GM18909 (cell line): ENCODE data around the gene WDR41.
"Not testable (repeated sequence)": the region's sequence is repeated elsewhere in the genome, so short reads cannot be mapped to it uniquely, and the experiment has no call there.

Experiments used
- ATAC-seq: cut with Tn5 transposase; IDR thresholded peaks from one replicate; pipeline ENCODE4 v1.9.1; 2021; ENCODE audit warnings: mild to moderate bottlenecking; ENCODE audit not compliant: unreplicated experiment, poor library complexity

Gene WDR41, protein sequence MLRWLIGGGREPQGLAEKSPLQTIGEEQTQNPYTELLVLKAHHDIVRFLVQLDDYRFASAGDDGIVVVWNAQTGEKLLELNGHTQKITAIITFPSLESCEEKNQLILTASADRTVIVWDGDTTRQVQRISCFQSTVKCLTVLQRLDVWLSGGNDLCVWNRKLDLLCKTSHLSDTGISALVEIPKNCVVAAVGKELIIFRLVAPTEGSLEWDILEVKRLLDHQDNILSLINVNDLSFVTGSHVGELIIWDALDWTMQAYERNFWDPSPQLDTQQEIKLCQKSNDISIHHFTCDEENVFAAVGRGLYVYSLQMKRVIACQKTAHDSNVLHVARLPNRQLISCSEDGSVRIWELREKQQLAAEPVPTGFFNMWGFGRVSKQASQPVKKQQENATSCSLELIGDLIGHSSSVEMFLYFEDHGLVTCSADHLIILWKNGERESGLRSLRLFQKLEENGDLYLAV

DNA sequence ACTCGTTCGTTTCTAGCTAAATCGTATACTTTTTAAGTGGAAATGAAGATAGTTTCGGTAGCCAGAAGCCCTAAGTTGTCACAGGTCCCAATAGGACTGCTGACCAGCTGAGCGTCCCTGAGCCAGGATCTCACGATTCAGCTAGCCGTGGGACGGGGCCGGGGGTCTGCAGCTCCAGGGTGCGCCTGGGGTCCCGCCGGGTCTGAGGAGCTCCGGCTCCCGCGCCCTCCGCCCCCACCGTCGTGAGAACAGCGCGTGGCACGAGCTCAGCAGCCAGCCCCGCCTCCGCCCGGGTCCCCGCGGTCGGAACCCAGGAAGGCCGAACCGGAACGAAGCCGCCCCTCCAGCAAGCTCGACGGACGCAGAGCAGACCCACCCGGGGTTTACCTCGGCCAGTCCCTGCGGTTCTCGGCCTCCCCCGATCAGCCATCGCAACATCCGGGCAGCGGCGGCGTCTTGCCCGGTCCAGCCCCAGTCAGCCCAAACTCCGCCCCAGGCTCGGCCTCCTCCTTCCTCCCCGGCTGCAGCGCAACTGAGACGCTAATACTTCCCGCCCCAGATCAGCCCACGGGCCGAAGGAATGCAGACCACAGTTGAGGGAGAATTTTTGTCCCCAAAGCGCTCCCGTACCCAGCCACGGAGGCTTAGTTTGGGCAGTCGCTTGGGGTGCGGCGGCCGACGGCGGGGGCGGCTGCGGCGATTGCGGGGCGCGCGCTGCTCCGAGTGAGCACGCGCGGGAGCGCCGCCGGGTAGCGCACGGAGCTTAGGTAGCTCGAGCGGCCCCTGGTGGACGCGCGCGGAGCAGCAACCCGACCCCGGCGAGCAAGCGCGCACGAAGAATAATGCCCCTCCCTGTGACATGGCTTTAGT is at the start of gene WDR41:
Gene WDR41 (minus strand): TSS at position 534 of the 870 bp plus-strand sequence. CDS start 96 bp downstream, at position 438.
- ATAC-seq: peak; percentile 89

DNA sequence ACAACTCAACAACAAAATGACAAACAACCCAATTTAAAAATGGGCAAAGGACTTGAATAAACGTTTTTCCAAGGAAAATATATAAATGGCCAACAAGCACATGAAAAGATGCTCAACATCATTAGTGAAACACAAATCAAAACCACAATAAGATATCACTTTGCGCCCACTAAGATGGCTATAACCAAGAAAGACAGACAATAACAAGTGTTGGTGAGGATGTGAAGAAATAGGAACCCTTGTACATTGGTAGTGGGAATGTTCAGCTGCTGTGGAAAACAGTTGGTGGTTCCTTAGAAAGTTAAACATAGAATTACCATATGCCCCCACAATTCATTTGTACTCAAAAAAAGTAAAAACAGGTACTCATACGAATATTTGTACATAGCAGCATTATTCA is 39.2 kb upstream of the WDR41 start:
- no peak for ATAC-seq

DNA sequence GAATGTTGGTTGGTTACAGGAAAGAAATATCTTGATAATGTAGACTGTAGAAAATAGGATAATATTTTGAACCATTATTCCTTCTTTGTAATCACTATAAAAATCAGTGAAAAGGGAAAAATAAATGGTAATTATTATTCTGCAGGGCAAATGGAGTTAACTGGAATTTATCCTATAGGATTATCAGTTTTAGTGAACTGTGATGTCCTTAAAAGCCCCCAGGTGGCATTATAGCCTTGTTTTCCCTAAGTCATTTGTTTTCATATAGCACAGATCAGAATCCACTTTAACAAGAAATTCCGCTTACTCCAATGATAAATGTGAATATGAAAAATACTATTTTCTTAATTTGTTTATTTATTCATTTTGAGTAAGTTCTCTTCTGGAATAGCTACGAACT is 26.2 kb upstream of the WDR41 start:
- no peak for ATAC-seq

DNA sequence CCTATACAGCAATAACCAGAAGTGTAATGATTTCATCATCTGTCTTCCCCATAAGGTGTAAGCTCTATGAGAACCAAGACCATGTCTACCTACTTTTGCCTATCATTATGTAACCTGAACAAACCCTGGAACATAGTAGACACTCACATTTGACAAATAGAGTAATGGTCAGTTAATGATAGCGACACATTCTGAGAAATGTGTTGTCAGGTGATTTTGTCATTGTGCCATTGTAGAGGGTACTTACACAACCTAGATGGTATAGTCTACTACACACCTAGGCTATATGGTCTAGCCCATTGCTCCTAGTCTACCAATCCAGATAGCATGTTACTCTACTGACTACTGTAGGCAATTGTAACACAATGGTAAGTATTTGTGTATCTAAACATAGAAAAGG is 22.3 kb upstream of the WDR41 start:
- ATAC-seq: no peak

DNA sequence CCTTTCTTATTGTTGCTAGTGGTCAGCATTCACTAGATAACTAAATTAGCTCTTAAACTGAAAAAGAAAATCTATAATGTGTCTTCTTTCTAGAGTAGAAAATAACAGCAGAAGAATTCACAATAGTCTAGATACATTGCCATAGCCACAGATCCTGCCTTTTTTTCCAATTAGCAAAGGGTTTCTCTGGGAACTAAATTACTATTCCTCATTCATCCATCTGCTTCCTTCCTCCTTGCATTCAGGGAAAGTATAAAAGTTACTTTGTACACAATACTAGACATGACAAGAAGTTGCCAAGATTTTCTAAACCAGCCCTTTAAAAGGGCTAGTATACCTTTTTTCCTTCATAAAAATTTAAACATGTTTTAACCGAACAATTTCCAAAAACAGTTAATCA is 21.2 kb upstream of the WDR41 start:
- no peak for ATAC-seq

DNA sequence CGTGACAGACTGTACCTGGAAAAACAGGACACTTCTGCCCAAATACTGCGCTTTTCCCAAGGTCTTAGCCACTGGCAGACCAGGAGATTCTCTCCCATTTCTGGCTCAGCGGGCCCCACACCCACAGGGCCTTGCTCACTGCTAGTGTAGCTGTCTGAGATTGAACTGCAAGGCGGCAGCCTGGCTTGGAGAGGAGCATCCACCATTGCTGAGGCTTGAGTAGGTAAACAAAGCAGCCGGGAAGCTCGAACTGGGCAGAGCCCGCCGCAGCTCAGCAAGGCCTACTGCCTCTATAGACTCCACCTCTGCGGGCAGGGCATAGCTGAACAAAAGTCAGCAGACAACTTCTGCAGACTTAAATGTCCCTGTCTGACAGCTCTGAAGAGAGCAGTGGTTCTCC is 9.0 kb upstream of the WDR41 start:
- not testable (repeated sequence) for ATAC-seq

DNA sequence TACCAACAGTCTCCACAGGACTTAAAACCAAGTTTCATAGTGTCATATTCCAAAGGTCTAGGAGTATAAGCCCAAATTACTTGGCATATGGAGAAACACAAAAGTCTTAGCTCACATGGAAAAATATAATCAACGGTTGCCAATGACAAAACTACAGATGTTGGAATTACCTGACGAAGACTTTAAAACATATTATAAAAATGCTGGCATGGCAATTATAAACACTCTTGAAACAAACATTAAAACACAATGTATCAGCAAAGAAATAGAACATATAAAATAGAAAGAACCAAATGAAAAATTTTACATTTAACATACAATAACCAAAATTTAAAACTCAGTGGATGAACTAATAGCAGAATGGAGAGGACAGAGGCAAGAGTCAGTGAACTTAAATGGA is 7.9 kb upstream of the WDR41 start:
- no peak for ATAC-seq

DNA sequence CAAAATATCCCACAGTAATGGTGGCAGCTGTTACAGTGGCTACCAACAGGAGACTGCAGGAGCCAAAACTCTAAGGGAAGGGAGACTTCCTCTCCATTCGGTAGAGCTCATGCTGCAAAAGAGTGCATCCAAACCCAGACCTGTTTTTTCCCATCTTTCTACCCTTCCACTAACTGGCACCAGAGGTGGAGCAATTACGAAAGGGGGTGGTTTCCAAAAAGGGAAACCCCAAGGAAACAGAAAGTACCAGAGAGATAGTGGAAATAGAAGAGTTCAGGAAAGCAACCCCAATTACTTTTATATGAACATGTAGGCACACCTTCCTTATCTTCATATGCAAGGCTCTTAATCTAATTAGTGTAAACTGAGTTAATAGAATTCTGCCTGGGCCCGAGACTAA is 7.3 kb upstream of the WDR41 start:
- no peak for ATAC-seq

DNA sequence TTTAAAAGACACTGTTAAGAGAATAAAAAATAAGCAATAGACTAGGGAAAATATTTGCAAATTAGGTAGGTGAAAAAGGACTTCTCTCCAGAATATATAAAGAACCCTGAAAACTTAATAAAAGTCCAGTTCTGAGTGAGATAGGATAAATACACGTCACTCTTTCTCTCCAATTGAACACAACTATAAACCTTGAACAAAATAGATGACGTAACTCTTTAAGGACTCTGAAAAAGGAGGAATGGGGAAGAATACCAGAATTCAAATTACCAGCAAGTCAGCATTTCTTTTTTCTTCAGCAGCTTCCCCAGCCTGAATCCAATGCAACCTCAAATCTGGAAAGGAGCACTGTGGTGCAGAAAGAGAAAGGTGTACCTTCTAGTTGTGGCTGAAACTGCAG is 6.8 kb upstream of the WDR41 start:
- ATAC-seq: no peak

DNA sequence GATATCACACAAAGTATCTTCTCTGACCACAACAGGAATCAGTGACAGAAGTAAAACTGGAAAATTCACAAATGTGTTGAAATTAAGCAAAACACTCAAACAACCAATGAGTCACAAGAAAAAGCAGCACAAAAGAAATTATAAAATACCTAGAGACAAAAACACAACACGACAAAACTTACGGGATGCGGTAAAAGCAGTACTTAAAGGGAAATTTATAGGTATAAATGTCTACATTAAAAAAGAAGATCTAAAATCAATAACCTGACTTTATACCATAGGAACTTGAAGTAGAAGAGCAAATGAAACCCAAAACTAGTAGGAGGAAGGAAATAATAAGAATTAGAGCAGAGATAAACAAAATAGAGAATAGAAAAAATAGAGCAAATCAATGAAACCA is 2.8 kb upstream of the WDR41 start:
- ATAC-seq: no peak

DNA sequence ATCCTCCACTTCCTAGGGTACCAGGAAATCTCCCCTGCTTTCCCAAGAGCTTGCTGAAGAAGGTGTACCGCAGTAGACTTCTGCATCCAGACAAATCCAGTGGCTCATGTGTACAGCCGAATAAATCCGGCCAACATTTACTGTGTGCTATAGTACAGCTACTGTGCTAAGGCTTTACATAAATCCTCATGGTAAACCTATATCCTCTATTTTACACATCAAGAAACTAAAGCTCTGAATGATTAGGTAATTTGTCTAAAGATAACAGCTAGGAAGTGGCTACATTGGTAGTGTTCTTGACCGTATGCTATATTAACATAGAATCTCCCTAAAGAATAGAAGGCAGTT is 511 bp upstream of the WDR41 start:
- ATAC-seq: peak; percentile 8

DNA sequence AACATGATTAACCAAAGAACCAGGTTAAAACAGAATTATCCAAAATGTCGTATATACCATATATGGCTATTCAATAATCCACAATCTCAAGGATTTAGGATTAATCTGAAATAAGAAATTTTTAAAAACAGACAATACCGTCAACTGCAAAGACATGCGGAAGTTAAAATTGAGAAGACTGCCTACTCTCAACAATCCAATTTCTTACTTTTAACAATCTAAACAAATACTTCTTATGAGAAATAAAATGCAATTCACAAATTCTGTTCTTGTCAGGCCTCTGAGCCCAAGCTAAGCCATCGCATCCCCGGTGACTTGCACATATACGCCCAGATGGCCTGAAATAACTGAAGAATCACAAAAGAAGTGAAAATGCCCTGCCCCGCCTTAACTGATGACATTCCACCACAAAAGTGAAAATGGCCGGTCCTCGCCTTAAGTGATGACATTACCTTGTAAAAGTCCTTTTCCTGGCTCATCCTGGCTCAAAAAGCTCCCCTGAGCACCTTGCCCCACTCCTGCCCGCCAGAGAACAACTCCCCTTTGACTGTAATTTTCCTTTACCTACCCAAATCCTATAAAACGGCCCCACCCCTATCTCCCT is 1.3 kb downstream of the WDR41 start:
- not testable (repeated sequence) for ATAC-seq

DNA sequence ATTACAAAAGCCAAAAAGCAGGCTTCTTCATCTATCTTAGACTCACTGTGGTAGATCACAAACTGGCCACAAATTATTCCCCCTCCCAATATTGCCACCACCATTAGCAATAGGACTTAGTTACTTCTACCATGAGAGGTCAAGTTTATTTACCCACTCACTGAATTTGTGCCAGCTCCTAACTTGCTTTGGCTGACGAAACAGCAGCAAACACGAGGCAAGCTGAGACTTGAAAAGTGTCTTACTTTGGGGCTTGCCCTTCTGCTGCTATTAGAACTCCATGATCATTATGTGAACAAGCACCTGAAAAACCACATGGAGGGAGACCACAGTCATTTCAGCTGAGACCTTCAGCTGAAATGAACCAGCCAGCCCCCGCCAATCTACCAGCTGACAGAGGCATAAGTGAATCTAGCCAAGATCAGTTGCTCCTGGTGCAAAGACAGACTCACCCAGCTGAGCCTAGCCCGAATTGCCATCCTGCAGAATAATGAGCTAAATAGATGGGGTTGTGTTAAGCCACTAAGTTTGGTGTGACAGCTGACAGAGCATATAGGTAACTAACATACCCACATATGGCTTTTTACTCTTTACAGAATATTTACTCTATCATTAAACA is 5.7 kb downstream of the WDR41 start:
- ATAC-seq: no peak

DNA sequence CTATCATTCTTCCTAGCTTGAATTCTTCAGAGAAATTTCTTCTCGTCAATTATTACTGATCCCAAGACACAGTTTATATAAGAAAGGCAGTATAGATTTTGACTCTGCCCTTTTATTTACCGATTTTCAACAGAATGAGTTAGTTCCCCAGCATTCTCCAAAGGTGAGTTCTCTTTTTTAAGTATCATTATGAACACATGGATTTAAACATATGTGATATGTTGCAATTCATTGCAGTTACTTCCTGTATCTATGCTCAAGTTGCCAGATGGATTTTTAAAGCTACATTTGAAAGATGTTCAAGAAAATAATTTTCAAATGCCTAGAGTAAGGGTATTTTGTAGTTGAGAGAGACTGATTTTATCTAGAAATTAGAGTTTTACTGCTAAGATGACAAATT is 8.4 kb downstream of the WDR41 start:
- no peak for ATAC-seq

DNA sequence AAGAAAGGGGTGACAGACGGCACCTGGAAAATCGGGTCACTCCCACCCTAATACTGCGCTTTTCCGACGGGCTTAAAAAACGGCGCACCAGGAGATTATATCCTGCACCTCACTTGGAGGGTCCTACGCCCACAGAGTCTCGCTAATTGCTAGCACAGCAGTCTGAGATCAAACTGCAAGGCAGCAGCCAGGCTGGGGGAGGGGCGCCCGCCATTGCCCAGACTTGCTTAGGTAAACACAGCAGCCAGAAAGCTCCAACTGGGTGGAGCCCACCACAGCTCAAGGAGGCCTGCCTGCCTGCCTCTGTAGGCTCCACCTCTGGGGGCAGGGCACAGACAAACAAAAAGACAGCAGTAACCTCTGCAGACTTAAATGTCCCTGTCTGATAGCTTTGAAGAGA is 17.1 kb downstream of the WDR41 start:
- not testable (repeated sequence) for ATAC-seq

DNA sequence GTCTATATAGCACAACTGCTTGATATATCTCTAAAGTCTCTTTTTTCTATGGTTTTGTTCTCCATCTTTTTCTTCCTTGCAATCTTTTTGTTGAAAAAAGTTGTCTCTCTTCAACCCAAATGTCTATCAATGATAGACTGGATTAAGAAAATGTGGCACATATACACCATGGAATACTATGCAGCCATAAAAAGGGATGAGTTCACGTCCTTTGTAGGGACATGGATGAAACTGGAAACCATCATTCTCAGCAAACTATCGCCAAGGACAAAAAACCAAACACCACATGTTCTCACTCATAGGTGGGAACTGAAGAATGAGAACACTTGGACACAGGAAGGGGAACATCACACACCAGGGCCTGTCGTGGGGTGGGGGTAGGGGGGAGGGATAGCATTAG is 23.2 kb downstream of the WDR41 start:
- ATAC-seq: not testable (repeated sequence)

DNA sequence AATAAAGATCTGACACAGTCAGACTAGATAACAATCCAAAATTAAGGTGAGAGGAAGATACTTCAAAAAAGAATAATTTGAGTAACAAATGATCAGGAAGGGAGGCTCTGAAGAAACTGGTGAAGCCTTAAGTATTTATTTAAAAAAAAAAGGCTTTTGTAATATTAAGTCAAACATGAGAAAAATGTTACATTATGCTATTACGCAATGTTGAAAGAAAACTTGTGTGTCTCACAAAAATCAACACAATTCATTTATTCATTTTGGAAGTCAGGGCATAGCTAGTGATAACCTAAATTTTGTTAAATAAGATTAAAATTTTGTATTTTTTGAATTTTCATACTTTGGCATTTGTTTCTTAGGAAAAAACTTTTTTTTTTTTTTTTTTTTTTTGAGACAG is 28.2 kb downstream of the WDR41 start:
- ATAC-seq: no peak

DNA sequence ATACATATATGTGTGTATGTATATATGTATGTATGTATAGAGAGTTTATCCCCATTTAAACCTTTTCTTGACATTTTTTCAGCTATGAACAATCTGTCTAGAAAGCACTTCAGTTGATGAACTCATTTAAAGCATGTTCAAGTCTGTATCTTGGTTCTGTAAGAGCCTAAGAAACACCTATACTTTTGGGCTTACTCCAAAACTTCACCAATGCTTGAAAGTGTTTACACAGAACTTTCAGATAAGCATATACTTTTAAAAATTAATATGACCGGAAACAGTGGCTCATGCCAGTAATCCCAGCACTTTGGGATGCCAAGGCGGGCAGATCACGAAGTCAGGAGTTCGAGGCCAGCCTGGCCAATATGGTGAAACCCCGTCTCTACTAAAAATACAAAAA is 30.8 kb downstream of the WDR41 start:
- no peak for ATAC-seq

DNA sequence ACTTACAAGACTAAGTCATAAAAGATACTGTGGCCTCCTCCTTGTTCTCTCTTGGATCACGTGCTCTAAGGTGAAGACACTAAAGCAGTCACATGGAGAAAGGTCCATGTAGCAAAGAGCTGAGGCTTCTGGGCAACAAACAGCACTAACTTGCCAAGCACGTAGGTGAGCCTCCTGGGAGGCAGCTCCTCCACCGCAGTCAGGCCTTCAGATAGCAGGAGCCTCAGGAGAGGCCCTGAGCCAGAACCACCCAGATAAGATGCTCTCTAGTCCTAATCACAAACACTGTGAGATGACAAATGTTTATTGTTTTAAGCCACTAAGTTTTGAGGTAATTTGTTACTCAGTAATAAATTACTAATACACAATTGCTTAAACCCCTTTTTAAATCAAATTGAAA is 38.0 kb downstream of the WDR41 start:
- no peak for ATAC-seq

DNA sequence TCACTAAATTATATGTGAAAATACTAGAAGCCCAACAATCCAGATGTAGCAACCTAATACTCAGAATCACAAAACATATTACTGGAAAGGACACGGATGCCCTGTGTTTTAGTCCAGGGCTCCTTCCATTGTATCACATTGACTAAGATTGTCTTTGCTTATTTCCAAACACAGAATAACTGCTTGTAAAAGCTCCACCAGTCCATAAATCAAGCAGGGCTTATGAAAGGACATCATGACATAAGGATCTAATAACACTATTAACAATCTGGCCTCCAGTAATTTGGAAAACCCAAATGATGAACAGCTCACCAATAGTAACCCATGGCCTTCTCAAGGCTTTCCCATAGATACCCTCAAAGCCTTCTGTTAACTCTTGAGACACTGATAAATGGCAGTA is 39.8 kb downstream of the WDR41 start:
- no peak for ATAC-seq

DNA sequence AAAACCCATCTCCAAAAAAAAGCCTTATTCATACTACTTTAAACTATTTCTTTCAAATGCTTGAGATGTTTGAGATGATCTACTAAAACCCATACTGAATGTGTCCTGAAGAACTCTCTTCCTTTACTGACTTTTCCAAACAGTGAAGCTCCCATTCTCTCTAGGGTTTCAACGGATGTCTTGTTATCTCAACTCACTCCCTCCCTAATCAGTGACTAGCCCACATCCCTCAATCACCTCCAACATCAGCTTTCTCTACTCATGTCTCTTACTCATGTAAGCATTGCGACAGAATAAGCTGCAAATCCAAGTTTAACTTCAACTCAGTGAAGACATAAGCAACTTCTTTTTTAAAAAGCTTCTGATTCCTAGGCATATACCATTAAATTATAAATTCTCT is 42.1 kb downstream of the WDR41 start:
- ATAC-seq: no peak
